WTC11 (cell line): Measurements from ENCODE around the gene AHNAK. TPM values are rescaled to one million over a fixed set of nuclear protein-coding genes. Genes with fewer than 3 reads are reported as not detected.

Experiments used
- ATAC-seq: fragments of 200-7000 bp; cut with Tn5 transposase; 2 replicates; pipeline ENCODE4 v1.10.0; 2021; ENCODE audit warnings: mild to moderate bottlenecking, moderate library complexity
- CTCF ChIA-PET: fragments of 300-600 bp; sonication (Branson Sonifier 250); formaldehyde crosslinking; loops from one replicate; lab custom pipeline; 2021; ENCODE audit warnings: antibody characterized with exemption; lab: Charles Lee
- POLR2A ChIA-PET: fragments of 350-600 bp; sonication (Branson Sonifier 250); formaldehyde crosslinking; loops from one replicate; lab custom pipeline; 2021; ENCODE audit warnings: antibody characterized with exemption; lab: Charles Lee
- DNase-seq: peaks from one replicate; pipeline ENCODE4 v3.0.0; 2021; ENCODE audit warnings: low spot score
- H3K27ac Mint-ChIP-seq: 2 replicates; pipeline ENCODE4 v1.8.0; 2021; ENCODE audit warnings: mixed read lengths
- H3K27me3 Mint-ChIP-seq: 2 replicates; pipeline ENCODE4 v1.8.0; 2021; ENCODE audit warnings: low read depth, mild to moderate bottlenecking, moderate library complexity, mixed read lengths
- H3K36me3 Mint-ChIP-seq: 2 replicates; pipeline ENCODE4 v1.8.0; 2021; ENCODE audit warnings: mixed read lengths
- H3K4me1 Mint-ChIP-seq: 2 replicates; pipeline ENCODE4 v1.8.0; 2022; ENCODE audit warnings: mixed read lengths
- H3K4me3 Mint-ChIP-seq: 2 replicates; pipeline ENCODE4 v1.8.0; 2021; ENCODE audit warnings: mild to moderate bottlenecking, moderate library complexity, mixed read lengths
- H3K9me3 Mint-ChIP-seq: 2 replicates; pipeline ENCODE4 v1.8.0; 2021; ENCODE audit warnings: mixed read lengths
- ATF1 ChIP-seq: sonication (generic); formaldehyde crosslinking; IDR thresholded peaks from 2 replicates; pipeline ENCODE4 v1.8.1; 2023; ENCODE audit warnings: mild to moderate bottlenecking, moderate library complexity, missing genetic modification reagents
- CREM ChIP-seq: sonication (generic); formaldehyde crosslinking; IDR thresholded peaks from 2 replicates; pipeline ENCODE4 v1.8.1; 2022; ENCODE audit warnings: mild to moderate bottlenecking, missing genetic modification reagents, moderate library complexity
- FOXJ3 ChIP-seq: sonication (generic); formaldehyde crosslinking; IDR thresholded peaks from 2 replicates; pipeline ENCODE4 v1.9.0; 2021; ENCODE audit warnings: missing genetic modification reagents, mild to moderate bottlenecking, borderline replicate concordance
- GABPB1 ChIP-seq: sonication (generic); formaldehyde crosslinking; IDR thresholded peaks from 2 replicates; pipeline ENCODE4 v1.8.1; 2023; ENCODE audit warnings: mild to moderate bottlenecking, missing genetic modification reagents
- NFATC4 ChIP-seq: fragments of 250-450 bp; sonication (Bioruptor Pico); IDR thresholded peaks from 2 replicates; pipeline ENCODE4 v1.9.0; 2021; ENCODE audit warnings: mild to moderate bottlenecking
- NFYB ChIP-seq: sonication (generic); formaldehyde crosslinking; conservative IDR thresholded peaks from 2 replicates; pipeline ENCODE4 v1.8.0; 2022; ENCODE audit warnings: low read depth, missing genetic modification reagents
- PRRX2 ChIP-seq: fragments of 250-450 bp; sonication (Bioruptor Pico); IDR thresholded peaks from 2 replicates; pipeline ENCODE4 v1.8.0; 2021; ENCODE audit warnings: mild to moderate bottlenecking
- SMAD3 ChIP-seq: sonication (generic); formaldehyde crosslinking; IDR thresholded peaks from 2 replicates; pipeline ENCODE4 v1.8.0; 2022; ENCODE audit warnings: missing genetic modification reagents, mild to moderate bottlenecking, borderline replicate concordance
- SMAD4 ChIP-seq: sonication (generic); formaldehyde crosslinking; IDR thresholded peaks from 2 replicates; pipeline ENCODE4 v1.8.0; 2022; ENCODE audit warnings: mild to moderate bottlenecking, missing genetic modification reagents
- SOX15 ChIP-seq: fragments of 250-450 bp; sonication (Bioruptor Pico); IDR thresholded peaks from 2 replicates; pipeline ENCODE4 v1.9.0; 2021; ENCODE audit warnings: mild to moderate bottlenecking
- TEAD1 ChIP-seq: sonication (generic); formaldehyde crosslinking; IDR thresholded peaks from 2 replicates; pipeline ENCODE4 v1.8.0; 2022; ENCODE audit warnings: mild to moderate bottlenecking, missing genetic modification reagents
- TP53 ChIP-seq: sonication (generic); formaldehyde crosslinking; IDR thresholded peaks from 2 replicates; pipeline ENCODE4 v1.8.1; 2023; ENCODE audit warnings: mild to moderate bottlenecking, missing genetic modification reagents
- ZNF219 ChIP-seq: sonication (generic); formaldehyde crosslinking; IDR thresholded peaks from 2 replicates; pipeline ENCODE4 v1.8.0; 2023; ENCODE audit warnings: missing genetic modification reagents, mild to moderate bottlenecking, borderline replicate concordance
- total RNA-seq: library from RNA; stranded (reverse); gene quantifications from 3 replicates; pipeline ENCODE4 v1.2.3, GENCODE V29; 2021
- TF ChIP-seq, protein P1 (sequence below): sonication (generic); formaldehyde crosslinking; IDR thresholded peaks from 2 replicates; pipeline ENCODE4 v1.8.1; 2022; ENCODE audit warnings: low read depth, missing genetic modification reagents, borderline replicate concordance
- TF ChIP-seq, protein P2 (sequence below): sonication (generic); formaldehyde crosslinking; IDR thresholded peaks from 2 replicates; pipeline ENCODE4 v1.8.0; 2022; ENCODE audit warnings: mild to moderate bottlenecking, missing genetic modification reagents
- TF ChIP-seq, protein P3 (sequence below): sonication (generic); formaldehyde crosslinking; IDR thresholded peaks from 2 replicates; pipeline ENCODE4 v1.8.1; 2023; ENCODE audit warnings: mild to moderate bottlenecking, moderate library complexity, missing genetic modification reagents
- TF ChIP-seq, protein P4 (sequence below): sonication (generic); formaldehyde crosslinking; IDR thresholded peaks from 2 replicates; pipeline ENCODE4 v1.8.1; 2023; ENCODE audit warnings: mild to moderate bottlenecking, missing genetic modification reagents
- TF ChIP-seq, protein P5 (sequence below): sonication (generic); formaldehyde crosslinking; IDR thresholded peaks from 2 replicates; pipeline ENCODE4 v1.8.0; 2022; ENCODE audit warnings: mild to moderate bottlenecking, missing genetic modification reagents
- TF ChIP-seq, protein P6 (sequence below): sonication (generic); formaldehyde crosslinking; IDR thresholded peaks from 2 replicates; pipeline ENCODE4 v1.8.0; 2022; ENCODE audit warnings: missing genetic modification reagents
- TF ChIP-seq, protein P7 (sequence below): fragments of 250-450 bp; sonication (Bioruptor Pico); IDR thresholded peaks from 2 replicates; pipeline ENCODE4 v1.9.0; 2021; ENCODE audit warnings: mild to moderate bottlenecking, borderline replicate concordance
- TF ChIP-seq, protein P8 (sequence below): sonication (generic); formaldehyde crosslinking; IDR thresholded peaks from 2 replicates; pipeline ENCODE4 v1.8.0; 2023; ENCODE audit warnings: missing genetic modification reagents

AHNAK gene
- total RNA-seq, 1 experiment from 2014 or later, result 21.0 TPM

DNA sequence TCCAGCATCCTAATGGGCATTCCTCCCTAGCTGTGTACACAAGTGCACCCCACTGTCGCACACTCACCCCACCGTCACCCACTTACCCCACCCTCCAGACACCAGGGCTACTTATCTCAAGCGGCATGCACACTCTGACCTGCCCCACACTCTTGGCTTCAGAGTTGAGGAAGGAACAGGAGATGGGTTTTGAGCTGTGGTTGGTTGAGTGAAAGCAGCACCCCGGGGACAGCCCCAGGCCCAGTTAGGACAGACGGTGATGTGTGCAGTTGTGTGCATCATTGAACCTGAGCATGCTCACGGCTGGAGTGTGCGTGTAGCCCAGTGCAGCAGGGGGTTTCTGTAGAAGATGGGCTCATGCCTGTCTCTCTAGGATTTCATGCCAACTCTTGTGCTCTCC lies 32.5 kb downstream of the AHNAK start:
- DNase-seq (no peak), ATAC-seq (no peak)
- Mint-ChIP-seq H3K9me3 (no peaks in the 10 kb centered on the region), H3K27ac (no peak overlapping the region), H3K4me1 (no peaks in the 10 kb centered on the region), H3K27me3 (peaks cover 2% of the 10 kb centered on the region; the same call in 1 of the 2 replicates), H3K36me3 (no peaks in the 10 kb centered on the region), H3K4me3 (no peak overlapping the region)
- POLR2A ChIA-PET, result interaction anchor here (0.6 to 0.8 kb wide), 2 partner anchors 32 to 47 kb away, joined by 3 to 5 read pairs; partner anchors contain the start of gene AHNAK
- CTCF ChIA-PET, result interaction anchor here (1.2 to 1.8 kb wide), 3 partner anchors 14 to 89 kb away, joined by 3 to 12 read pairs (median 8); no protein-coding TSS in a partner anchor
- TF ChIP-seq PRRX2 (CRISPR knock-in tag) (no peak), ATF1 (no peak), SMAD4 (CRISPR knock-in tag) (no peak), FOXJ3 (no peak), GABPB1 (CRISPR knock-in tag) (no peak), ZNF219 (no peak), CREM (no peak), TP53 (no peak), SMAD3 (no peak), TEAD1 (CRISPR knock-in tag) (no peak)
- TF ChIP-seq, protein P1, sequence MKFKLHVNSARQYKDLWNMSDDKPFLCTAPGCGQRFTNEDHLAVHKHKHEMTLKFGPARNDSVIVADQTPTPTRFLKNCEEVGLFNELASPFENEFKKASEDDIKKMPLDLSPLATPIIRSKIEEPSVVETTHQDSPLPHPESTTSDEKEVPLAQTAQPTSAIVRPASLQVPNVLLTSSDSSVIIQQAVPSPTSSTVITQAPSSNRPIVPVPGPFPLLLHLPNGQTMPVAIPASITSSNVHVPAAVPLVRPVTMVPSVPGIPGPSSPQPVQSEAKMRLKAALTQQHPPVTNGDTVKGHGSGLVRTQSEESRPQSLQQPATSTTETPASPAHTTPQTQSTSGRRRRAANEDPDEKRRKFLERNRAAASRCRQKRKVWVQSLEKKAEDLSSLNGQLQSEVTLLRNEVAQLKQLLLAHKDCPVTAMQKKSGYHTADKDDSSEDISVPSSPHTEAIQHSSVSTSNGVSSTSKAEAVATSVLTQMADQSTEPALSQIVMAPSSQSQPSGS (CRISPR knock-in tag), result no peak
- TF ChIP-seq, protein P2, sequence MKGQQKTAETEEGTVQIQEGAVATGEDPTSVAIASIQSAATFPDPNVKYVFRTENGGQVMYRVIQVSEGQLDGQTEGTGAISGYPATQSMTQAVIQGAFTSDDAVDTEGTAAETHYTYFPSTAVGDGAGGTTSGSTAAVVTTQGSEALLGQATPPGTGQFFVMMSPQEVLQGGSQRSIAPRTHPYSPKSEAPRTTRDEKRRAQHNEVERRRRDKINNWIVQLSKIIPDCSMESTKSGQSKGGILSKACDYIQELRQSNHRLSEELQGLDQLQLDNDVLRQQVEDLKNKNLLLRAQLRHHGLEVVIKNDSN (CRISPR knock-in tag), result no peak
- TF ChIP-seq, protein P3, sequence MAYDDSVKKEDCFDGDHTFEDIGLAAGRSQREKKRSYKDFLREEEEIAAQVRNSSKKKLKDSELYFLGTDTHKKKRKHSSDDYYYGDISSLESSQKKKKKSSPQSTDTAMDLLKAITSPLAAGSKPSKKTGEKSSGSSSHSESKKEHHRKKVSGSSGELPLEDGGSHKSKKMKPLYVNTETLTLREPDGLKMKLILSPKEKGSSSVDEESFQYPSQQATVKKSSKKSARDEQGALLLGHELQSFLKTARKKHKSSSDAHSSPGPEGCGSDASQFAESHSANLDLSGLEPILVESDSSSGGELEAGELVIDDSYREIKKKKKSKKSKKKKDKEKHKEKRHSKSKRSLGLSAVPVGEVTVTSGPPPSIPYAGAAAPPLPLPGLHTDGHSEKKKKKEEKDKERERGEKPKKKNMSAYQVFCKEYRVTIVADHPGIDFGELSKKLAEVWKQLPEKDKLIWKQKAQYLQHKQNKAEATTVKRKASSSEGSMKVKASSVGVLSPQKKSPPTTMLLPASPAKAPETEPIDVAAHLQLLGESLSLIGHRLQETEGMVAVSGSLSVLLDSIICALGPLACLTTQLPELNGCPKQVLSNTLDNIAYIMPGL, result no peak
- TF ChIP-seq, protein P4, sequence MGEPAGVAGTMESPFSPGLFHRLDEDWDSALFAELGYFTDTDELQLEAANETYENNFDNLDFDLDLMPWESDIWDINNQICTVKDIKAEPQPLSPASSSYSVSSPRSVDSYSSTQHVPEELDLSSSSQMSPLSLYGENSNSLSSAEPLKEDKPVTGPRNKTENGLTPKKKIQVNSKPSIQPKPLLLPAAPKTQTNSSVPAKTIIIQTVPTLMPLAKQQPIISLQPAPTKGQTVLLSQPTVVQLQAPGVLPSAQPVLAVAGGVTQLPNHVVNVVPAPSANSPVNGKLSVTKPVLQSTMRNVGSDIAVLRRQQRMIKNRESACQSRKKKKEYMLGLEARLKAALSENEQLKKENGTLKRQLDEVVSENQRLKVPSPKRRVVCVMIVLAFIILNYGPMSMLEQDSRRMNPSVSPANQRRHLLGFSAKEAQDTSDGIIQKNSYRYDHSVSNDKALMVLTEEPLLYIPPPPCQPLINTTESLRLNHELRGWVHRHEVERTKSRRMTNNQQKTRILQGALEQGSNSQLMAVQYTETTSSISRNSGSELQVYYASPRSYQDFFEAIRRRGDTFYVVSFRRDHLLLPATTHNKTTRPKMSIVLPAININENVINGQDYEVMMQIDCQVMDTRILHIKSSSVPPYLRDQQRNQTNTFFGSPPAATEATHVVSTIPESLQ (CRISPR knock-in tag), result no peak
- TF ChIP-seq, protein P5, sequence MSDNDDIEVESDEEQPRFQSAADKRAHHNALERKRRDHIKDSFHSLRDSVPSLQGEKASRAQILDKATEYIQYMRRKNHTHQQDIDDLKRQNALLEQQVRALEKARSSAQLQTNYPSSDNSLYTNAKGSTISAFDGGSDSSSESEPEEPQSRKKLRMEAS (CRISPR knock-in tag), result no peak

DNA sequence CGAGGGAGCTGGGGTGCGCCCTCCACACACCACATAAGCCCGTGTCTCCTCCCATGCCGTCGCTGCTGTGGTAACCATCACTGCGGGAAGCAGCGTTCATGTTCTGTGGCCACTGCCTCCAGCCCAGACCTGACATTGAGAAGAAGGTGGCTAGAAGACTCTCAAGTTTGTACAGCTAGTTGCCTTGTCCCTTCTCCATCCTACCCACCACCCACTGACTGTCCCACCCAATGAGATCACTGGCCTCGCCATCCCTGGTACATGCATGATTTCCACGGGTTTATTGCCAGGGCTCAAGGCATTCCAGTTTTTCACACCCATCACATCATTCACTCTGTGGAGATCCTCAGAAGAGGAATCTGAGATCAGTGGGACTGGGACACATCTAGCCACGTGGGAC lies 33.0 kb downstream of the AHNAK start:
- Mint-ChIP-seq H3K9me3 (no peaks in the 10 kb centered on the region), H3K4me3 (no peak overlapping the region), H3K27me3 (peaks cover 7% of the 10 kb centered on the region), H3K27ac (no peak overlapping the region), H3K36me3 (no peaks in the 10 kb centered on the region), H3K4me1 (peaks cover 4% of the 10 kb centered on the region)
- ATAC-seq, result no peak
- POLR2A ChIA-PET, result no interaction called here
- no peak for DNase-seq
- CTCF ChIA-PET, result no interaction called here
- TF ChIP-seq NFATC4 (CRISPR knock-in tag), result no peak
- TF ChIP-seq NFYB (CRISPR knock-in tag), result no peak
- TF ChIP-seq PRRX2 (CRISPR knock-in tag), result no peak
- TF ChIP-seq, protein P6, sequence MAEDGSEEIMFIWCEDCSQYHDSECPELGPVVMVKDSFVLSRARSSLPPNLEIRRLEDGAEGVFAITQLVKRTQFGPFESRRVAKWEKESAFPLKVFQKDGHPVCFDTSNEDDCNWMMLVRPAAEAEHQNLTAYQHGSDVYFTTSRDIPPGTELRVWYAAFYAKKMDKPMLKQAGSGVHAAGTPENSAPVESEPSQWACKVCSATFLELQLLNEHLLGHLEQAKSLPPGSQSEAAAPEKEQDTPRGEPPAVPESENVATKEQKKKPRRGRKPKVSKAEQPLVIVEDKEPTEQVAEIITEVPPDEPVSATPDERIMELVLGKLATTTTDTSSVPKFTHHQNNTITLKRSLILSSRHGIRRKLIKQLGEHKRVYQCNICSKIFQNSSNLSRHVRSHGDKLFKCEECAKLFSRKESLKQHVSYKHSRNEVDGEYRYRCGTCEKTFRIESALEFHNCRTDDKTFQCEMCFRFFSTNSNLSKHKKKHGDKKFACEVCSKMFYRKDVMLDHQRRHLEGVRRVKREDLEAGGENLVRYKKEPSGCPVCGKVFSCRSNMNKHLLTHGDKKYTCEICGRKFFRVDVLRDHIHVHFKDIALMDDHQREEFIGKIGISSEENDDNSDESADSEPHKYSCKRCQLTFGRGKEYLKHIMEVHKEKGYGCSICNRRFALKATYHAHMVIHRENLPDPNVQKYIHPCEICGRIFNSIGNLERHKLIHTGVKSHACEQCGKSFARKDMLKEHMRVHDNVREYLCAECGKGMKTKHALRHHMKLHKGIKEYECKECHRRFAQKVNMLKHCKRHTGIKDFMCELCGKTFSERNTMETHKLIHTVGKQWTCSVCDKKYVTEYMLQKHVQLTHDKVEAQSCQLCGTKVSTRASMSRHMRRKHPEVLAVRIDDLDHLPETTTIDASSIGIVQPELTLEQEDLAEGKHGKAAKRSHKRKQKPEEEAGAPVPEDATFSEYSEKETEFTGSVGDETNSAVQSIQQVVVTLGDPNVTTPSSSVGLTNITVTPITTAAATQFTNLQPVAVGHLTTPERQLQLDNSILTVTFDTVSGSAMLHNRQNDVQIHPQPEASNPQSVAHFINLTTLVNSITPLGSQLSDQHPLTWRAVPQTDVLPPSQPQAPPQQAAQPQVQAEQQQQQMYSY (CRISPR knock-in tag), result no peak
- TF ChIP-seq, protein P7, sequence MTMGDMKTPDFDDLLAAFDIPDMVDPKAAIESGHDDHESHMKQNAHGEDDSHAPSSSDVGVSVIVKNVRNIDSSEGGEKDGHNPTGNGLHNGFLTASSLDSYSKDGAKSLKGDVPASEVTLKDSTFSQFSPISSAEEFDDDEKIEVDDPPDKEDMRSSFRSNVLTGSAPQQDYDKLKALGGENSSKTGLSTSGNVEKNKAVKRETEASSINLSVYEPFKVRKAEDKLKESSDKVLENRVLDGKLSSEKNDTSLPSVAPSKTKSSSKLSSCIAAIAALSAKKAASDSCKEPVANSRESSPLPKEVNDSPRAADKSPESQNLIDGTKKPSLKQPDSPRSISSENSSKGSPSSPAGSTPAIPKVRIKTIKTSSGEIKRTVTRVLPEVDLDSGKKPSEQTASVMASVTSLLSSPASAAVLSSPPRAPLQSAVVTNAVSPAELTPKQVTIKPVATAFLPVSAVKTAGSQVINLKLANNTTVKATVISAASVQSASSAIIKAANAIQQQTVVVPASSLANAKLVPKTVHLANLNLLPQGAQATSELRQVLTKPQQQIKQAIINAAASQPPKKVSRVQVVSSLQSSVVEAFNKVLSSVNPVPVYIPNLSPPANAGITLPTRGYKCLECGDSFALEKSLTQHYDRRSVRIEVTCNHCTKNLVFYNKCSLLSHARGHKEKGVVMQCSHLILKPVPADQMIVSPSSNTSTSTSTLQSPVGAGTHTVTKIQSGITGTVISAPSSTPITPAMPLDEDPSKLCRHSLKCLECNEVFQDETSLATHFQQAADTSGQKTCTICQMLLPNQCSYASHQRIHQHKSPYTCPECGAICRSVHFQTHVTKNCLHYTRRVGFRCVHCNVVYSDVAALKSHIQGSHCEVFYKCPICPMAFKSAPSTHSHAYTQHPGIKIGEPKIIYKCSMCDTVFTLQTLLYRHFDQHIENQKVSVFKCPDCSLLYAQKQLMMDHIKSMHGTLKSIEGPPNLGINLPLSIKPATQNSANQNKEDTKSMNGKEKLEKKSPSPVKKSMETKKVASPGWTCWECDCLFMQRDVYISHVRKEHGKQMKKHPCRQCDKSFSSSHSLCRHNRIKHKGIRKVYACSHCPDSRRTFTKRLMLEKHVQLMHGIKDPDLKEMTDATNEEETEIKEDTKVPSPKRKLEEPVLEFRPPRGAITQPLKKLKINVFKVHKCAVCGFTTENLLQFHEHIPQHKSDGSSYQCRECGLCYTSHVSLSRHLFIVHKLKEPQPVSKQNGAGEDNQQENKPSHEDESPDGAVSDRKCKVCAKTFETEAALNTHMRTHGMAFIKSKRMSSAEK (CRISPR knock-in tag), result no peak
- no peak for TF ChIP-seq SOX15
- TF ChIP-seq GABPB1 (CRISPR knock-in tag), result no peak
- TF ChIP-seq, protein P8, sequence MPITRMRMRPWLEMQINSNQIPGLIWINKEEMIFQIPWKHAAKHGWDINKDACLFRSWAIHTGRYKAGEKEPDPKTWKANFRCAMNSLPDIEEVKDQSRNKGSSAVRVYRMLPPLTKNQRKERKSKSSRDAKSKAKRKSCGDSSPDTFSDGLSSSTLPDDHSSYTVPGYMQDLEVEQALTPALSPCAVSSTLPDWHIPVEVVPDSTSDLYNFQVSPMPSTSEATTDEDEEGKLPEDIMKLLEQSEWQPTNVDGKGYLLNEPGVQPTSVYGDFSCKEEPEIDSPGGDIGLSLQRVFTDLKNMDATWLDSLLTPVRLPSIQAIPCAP, result no peak
- TF ChIP-seq TEAD1 (CRISPR knock-in tag), result no peak
